Mononuclear cell (primary cell): ENCODE measurements around the gene THSD7B. TPM values are rescaled to one million over a fixed set of nuclear protein-coding genes. Genes with fewer than 3 reads are reported as not detected.
"Not testable (repeated sequence)": the region's sequence is repeated elsewhere in the genome, so short reads cannot be mapped to it uniquely, and the experiment has no call there.

Experiments
- H3K27me3 ChIP-seq: 2 replicates; pipeline ENCODE4 v1.6.0; 2011; ENCODE audit warnings: low read length, control low read depth; ENCODE audit not compliant: insufficient read depth
- H3K4me1 ChIP-seq: 2 replicates; pipeline ENCODE4 v1.5.1; 2011; ENCODE audit warnings: mild to moderate bottlenecking, low read length, control low read depth; ENCODE audit not compliant: insufficient read depth
- H3K4me3 ChIP-seq: 2 replicates; pipeline ENCODE4 v1.5.1; 2011; ENCODE audit warnings: mild to moderate bottlenecking, low read length, moderate library complexity
- H3K9me3 ChIP-seq: 2 replicates; pipeline ENCODE4 v1.5.1; 2011; ENCODE audit warnings: low read depth, mild to moderate bottlenecking, control low read depth, low read length
- total RNA-seq: library from RNA; depleted of rRNA; stranded (reverse); fragments of >200 nt; gene quantifications from one replicate; pipeline ENCODE4 v1.2.3, GENCODE V29; 2012

The THSD7B gene
- total RNA-seq, 1 donor = not detected

DNA sequence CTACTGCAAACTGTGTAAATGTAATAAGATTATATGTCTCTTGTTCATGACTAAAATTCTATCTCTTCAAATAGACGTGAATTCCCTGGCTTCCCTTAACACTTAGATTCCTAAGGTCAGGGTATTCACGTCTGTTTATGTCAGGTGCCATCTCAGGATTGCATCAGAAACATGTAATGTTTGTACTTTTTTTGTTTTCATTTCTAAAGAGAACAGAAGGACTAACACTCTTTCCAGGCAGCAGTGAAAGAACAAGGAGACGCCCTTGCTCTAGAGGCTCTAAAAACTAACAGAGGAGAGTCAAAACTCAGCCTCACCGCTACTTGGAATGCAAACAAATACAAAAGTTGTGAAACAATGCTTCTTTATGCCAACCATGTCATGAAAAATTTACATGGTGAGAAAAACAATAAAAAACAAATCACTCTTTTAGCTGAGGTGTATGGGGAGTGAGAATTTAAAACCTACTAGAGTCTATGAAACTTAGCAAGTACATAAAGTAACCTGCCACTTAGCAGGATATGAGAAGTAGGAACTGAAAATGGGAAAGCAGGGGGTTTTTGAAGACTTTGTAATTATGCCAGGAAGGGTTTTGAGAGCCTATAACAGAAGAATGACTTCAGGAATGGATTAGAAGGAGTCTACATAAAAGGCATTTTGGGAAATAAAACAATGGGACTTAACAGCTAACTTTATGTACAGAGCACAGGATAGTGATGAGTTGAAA is 522.7 kb downstream of the THSD7B start:
- H3K4me1 ChIP-seq = no peaks in the 10 kb centered on the region
- H3K4me3 ChIP-seq = no peak overlapping the region
- no peaks in the 10 kb centered on the region for H3K9me3 ChIP-seq
- H3K27me3 ChIP-seq = no peaks in the 10 kb centered on the region

DNA sequence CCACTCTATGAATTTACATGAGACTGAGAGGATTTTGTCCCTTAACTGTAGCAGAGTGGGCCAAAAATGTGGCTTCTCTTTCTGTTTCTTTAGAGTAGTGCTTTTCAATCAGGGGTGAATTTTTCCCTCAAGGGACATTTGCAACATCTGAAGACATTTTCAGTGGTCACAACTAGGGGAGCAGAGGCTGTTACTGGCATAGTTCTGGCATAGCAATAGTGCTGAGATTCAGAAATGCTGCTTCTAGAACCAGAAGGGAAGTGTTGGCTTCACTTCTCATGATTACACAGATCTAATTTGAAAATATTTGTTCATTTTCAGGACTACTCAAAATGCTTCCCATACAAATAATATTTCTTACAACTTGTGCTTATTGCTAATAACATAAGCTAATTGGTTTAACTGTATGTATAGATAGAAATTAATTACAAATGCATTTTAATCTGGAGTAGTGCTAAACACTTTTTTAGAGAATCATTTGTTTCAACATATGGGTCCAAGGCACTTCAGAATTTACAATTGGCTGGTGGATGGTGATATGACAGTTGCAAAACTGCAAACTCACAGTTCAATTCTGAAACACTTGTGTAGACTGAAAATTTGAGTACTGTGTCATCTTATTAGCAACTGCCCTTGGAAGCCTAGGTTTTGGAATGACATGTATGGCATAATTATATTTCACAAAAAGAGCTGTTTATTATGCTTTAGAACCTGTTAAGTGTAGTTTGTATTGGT is 526.7 kb downstream of the THSD7B start:
- H3K27me3 ChIP-seq = no peaks in the 10 kb centered on the region
- H3K9me3 ChIP-seq = no peaks in the 10 kb centered on the region
- no peak overlapping the region for H3K4me3 ChIP-seq
- no peaks in the 10 kb centered on the region for H3K4me1 ChIP-seq

DNA sequence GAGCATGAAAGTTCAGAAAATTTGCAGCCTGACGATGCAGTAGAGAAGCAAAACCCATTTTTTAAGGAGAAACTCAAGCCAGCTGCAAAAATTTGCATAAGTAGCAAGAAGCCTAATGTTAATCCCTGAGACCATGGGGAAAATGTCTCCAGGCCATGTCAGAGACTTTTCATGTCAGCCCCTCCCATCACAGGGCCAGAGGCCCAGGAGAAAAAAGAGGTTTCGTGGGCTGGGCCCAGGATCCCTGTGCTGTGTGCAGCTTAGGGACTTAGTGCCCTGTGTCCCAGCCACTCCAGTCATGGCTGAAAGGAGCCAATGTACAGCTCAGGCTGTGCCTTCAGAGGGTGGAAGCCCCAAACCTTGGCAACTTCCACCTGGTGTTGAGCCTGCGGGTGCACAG is 533.0 kb downstream of the THSD7B start:
- Histone ChIP-seq H3K4me1 (no peaks in the 10 kb centered on the region), H3K4me3 (no peak overlapping the region), H3K27me3 (no peaks in the 10 kb centered on the region)

DNA sequence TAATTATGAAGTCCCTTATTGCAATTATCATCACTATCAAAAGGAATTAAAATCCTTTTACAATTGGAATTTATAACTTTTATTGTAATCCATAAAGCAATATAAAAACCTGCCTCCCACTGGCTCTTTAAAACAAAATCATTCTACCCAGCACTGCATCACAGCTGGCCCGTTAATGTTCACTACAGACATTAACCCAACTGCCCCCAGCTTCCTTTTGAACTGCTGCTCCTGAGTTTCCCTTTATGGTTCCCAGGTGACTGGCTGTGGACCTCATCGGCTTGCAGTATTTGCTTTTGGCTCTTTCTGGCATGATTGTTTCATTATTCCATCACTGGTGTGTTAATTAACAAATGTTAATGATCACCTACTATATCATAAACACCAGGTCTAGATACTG is 535.6 kb downstream of the THSD7B start:
- H3K27me3 ChIP-seq = no peaks in the 10 kb centered on the region
- H3K4me3 ChIP-seq = no peak overlapping the region
- no peaks in the 10 kb centered on the region for H3K9me3 ChIP-seq
- no peaks in the 10 kb centered on the region for H3K4me1 ChIP-seq

More for the DNA sequence above, 533.0 kb downstream of the THSD7B start:
- no peaks in the 10 kb centered on the region for H3K9me3 ChIP-seq

DNA sequence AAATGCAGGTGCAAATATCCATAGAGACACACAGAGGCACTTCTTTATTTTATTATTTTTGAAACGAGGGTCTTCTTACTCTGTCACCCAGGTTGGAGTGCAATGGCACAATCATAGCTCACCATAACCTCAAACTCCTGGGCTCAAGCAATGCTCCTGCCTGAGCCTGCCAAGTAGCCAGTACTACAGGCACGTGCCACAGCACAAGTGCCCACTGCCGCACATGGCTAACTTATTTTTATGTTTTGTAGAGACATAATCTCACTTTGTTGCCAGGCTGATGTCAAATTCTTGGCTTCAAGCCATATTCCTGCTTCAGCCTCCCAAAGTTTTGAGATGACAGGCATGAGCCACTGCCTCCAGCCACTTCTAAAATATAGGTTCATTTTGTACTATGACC is 537.6 kb downstream of the THSD7B start:
- no peaks in the 10 kb centered on the region for H3K9me3 ChIP-seq
- H3K4me1 ChIP-seq = no peaks in the 10 kb centered on the region
- H3K4me3 ChIP-seq = no peak overlapping the region

DNA sequence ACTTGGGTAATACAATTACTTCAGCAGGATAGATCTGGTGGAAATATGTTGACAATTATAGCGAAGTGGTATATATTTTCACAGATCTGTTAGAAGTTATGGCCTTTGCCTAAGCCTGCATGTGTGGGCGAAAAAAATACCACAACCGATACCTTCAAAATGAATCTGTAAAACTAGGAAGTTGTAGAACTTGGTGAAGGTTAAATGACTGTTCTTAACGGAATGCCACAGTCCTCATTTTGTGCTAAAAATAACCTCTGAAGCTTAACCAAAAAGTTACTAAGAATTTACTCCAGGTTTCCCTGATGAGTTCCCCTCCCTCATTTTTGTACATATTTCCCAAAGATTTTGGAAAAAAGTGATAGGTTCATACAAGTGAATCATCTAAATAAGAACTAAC is 550.7 kb downstream of the THSD7B start:
- Histone ChIP-seq H3K27me3 (no peaks in the 10 kb centered on the region), H3K4me3 (no peak overlapping the region), H3K9me3 (no peaks in the 10 kb centered on the region), H3K4me1 (no peaks in the 10 kb centered on the region)

More for the DNA sequence above, 537.6 kb downstream of the THSD7B start:
- H3K27me3 ChIP-seq = no peaks in the 10 kb centered on the region

DNA sequence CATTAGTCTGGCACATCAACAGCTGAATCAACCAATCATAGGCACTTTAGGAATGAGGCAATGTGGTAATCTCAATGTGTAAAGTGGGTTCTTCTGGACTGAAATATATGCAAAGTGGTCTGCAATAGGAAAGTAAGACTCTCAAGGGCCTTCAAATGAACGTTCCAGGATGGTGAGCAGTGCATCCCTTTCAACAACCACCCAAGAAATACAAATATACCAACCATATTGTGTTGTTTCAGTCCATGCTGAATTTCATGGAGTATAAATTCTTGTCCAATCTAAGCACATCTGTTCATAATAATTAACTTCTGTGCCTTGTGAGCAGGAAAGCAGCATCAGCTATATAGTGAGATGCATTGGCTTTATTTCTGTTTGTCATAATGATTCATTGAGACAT is 556.2 kb downstream of the THSD7B start:
- H3K4me3 ChIP-seq = no peak overlapping the region

DNA sequence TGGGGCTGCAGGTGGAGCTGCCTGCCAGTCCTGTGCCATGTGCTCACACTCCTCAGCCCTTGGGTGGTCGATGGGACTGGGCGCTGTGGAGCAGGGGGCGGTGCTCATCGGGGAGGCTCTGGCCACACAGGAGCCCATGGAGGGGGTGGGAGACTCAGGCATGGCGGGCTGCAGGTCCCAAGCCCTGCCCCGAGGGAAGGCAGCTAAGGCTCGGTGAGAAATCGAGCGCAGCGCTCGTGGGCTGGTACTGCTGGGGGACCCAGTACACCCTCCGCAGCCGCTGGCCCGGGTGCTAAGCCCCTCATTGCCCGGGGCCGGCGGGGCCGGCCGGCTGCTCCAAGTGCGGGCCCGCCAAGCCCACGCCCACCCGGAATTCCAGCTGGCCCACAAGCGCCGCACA is 566.2 kb downstream of the THSD7B start:
- H3K27me3 ChIP-seq, H3K4me3 ChIP-seq, H3K9me3 ChIP-seq, H3K4me1 ChIP-seq: not testable (repeated sequence)

More for the DNA sequence above, 556.2 kb downstream of the THSD7B start:
- Histone ChIP-seq H3K4me1 (no peaks in the 10 kb centered on the region), H3K27me3 (no peaks in the 10 kb centered on the region), H3K9me3 (no peaks in the 10 kb centered on the region)

DNA sequence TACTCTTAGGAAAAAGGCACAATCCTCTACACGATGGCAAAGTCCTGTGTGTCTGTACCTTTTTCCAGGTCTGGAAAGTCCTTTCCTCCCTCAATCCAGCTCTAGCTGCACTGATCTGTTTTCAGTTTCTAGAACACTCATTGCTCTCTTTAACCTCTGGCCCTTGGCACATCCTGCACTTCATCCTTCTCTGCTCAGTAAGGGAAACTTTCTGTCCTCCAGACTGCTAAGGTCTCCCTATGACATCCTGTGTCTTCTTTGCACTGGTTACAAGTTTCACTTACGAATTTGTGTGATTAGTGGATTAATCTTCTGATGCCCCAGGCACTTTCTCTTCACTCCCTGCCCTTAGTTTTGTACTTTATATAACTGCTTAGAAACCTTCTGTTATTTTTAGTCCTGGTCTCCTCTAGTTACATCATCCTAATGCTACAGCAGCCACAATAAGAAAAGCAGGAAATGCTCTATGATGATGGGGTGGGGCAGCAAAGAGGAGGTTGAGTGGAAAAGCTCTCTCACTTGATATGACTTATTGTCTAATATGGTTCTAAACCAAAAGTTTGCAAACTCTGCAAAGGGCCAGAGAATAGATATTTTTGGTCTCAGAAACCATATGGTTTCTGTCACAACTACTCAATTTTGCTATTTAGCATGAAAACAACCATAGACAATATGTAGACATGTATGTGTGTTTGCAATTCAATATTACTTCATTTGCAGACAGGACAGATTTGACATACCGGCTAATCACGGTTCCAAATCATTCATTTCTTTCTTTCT is 568.2 kb downstream of the THSD7B start:
- H3K27me3 ChIP-seq = no peaks in the 10 kb centered on the region
- no peaks in the 10 kb centered on the region for H3K4me1 ChIP-seq
- H3K4me3 ChIP-seq = no peak overlapping the region
- no peaks in the 10 kb centered on the region for H3K9me3 ChIP-seq

DNA sequence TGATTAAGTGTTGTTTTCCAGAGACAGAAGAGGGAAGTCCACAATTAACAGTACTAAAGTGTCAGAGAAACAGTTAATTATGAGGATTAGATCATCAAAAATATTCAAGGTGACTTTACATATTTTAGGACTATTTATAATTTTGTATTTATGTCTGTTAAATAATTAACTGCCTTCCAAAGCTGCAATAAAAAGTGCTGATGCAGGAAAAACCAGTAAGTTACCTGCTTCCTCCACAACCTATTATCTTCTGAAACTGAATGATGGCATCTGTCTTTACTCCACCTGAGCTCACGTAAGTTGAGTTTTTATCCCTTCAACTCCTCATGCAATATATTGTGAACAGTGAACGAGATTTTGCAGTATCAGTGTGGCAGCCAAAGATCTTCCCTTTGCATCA is 570.7 kb downstream of the THSD7B start:
- no peak overlapping the region for H3K4me3 ChIP-seq
- H3K4me1 ChIP-seq = no peaks in the 10 kb centered on the region
- H3K9me3 ChIP-seq = no peaks in the 10 kb centered on the region
- H3K27me3 ChIP-seq = no peaks in the 10 kb centered on the region

DNA sequence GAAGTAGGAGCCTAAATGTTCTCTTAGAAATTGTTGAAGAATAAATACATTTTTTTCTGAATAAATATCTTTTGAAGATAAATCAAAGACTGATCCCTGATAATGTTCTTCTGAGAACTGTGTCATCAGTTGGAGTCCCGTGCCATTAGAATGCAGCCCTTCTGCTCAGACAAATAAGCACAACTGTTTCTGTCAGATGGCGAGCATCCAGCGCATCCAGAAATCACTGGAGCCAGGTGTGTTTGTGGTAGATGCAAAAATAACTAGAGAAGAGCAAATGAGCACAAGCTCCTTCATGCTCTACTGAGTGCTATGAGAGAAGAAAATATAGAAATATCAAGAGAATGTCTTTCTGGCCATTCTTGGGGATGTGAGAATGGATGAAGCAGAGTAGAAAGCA is 573.7 kb downstream of the THSD7B start:
- Histone ChIP-seq H3K9me3 (peaks cover 12% of the 10 kb centered on the region), H3K27me3 (no peaks in the 10 kb centered on the region), H3K4me1 (no peaks in the 10 kb centered on the region), H3K4me3 (no peak overlapping the region)

DNA sequence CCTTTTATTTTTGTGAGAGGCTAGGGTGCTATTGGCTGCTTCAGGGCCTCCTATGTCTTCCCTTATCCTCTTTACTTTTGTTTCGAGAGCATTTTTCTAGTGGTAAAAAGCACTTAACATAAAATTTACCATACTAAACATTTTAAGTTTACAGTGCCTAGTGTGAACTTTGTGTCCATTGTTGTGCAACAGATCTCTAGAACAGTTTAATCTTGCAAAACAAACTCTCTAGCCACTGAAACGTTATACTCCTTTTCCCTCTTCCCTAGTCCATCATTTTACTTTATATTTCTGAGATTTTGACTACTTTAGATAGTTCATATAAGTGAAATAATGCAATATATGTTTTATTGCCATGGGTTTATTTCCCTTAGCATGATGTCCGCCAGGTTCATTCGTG is 580.6 kb downstream of the THSD7B start:
- Histone ChIP-seq H3K9me3 (peaks cover 12% of the 10 kb centered on the region), H3K27me3 (no peaks in the 10 kb centered on the region), H3K4me3 (no peak overlapping the region), H3K4me1 (no peaks in the 10 kb centered on the region)

DNA sequence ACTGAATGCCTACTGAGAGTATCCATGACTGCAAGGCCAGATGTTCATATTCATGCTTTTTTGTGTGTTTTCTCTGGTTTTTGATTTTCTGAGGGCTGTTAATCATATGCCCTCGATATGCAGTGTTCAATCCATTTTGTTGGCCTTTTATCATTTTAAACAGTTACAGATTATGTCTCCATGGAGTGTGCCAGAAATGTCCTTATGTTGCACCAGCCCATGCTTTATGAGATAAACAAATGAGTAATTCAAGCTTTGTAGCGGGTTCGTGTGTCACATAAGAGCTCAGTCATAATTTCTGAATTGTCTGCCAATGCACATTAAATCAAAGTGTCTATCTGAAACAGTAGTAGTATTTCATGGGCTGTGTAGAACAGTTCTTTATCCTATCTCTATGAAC is 583.0 kb downstream of the THSD7B start:
- Histone ChIP-seq H3K4me3 (no peak overlapping the region), H3K9me3 (peaks cover 4% of the 10 kb centered on the region), H3K4me1 (no peaks in the 10 kb centered on the region), H3K27me3 (no peaks in the 10 kb centered on the region)

DNA sequence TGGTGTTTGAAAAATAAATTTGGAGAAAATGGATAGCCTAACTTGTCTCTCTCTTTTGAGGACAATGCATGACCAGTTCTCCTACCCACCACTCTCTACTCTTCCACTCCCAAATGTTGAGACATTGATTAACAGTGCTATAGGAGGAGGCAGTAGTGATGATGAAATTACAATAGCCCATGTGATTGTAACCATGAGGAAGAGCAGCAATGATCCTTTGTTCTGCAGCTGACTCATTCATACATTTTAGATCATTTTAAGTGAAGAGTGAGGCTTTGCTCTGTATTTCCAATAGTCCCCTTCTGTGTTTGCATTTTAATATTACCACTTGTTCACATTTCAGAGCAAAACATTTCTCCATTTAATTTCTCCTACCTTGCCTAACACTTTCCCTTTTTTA is 592.3 kb downstream of the THSD7B start:
- H3K27me3 ChIP-seq = no peaks in the 10 kb centered on the region
- H3K4me3 ChIP-seq = no peak overlapping the region
- H3K4me1 ChIP-seq = no peaks in the 10 kb centered on the region
- H3K9me3 ChIP-seq = no peaks in the 10 kb centered on the region

DNA sequence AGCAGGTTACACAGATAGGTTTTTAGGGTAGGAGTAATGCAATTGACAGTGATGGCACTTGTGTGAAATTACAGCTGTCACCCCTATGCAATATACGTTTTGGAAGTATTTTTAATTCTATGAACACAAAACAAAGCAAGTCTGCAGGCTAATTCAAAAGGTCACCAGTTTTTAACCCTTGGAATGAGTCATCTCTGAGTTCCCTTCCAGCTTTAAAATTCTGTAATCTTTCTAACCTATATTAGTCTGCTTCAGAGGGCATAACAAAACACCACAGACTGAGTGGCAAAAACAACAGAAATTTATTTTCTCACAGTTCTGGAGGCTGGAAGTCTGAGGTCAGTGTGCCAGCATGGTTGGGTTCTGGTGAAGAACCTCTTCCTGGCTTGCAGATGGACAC is 602.0 kb downstream of the THSD7B start:
- H3K4me3 ChIP-seq = no peak overlapping the region
- H3K4me1 ChIP-seq = no peaks in the 10 kb centered on the region
- no peaks in the 10 kb centered on the region for H3K9me3 ChIP-seq
- H3K27me3 ChIP-seq = no peaks in the 10 kb centered on the region
